HG03354 (cell line): Measurements from ENCODE around the gene STAG1.

Source experiments
- ATAC-seq: cut with Tn5 transposase; IDR thresholded peaks from one replicate; pipeline ENCODE4 v1.9.1; 2021; ENCODE audit warnings: mild to moderate bottlenecking; ENCODE audit not compliant: unreplicated experiment, poor library complexity, severe bottlenecking

The STAG1 gene

GRCh38 chr3:136297826-136298225 lies 454.4 kb downstream of the STAG1 start:
- no peak for ATAC-seq

DNA sequence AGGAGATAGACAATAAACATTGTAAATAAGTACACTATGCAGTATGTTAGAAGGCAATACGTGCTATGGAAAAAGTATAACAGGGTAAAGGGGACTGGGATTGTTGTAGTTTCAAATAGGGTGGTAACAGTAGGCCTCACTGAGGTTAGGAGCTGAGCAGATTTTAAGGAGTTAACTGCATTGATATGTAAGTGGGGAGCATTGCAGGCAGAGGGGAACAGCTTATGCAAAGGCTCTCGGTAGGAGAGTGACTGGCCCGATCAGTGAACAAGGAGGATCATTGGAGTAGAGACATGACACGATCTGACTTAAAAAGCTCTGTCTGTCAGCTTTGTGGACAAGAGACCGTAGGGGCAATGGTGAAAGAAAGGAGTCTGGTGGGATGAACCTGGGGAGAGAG lies 455.2 kb downstream of the STAG1 start:
- no peak for ATAC-seq

- ATAC-seq: no peak
These were observed 458.0 kb downstream of the STAG1 start for GRCh38 chr3:136294176-136294575.

DNA sequence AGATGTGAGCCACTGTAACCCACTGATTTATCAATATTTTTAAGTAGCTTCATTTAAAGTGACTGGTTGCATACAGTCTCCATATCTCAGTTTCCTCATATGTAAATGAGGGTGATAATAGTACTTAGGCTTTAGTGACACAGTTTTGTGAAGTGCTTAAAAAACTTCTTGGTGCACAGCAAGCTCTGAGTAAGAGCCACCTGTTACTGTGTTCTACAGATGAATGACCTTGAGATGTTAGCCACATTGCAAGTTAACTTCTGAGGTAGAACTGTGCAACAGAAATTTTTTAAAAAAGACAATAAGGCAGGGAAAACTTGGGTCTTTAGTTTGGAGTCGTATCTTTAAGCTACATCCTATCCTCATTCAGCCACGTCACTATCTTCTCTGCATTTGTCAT lies 458.9 kb downstream of the STAG1 start:
- no peak for ATAC-seq

DNA sequence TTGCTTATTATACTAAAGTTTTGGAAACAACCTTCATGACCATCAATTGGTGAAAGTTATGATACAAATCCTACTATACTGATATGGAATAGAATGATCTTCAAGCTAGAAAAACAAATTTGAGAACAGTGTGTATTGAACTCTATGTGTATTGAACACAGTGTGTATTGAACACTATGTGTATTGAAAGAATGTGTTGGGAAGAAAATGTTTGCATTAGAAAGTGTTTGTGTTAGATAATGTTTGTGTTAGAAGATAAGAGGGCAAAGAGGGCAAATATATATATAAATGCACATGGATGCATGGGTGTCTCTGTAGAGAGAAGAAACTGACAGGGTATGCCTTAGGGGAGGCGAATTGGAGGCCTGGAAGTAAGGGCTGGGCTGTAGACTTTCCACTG lies 459.7 kb downstream of the STAG1 start:
- ATAC-seq: no peak

DNA sequence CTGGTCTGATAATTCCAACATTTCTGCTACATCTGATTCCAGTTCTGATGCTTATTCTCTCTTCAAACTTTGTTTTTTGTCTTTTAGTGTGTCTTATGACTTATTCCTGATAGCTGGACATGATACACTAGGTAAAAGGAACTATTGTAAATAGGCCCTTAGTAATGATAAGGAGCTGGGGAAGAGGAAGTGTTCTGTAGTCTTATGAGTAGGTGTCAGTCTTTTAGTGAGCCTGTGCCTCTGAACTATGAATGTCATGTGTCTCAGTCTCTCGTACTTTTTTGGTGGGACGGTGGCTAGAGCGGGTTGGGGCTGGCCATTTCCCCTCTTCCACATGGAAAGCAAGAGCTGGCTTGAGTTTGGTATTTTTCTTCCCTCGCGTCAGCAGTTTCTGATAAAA lies 460.9 kb downstream of the STAG1 start:
- ATAC-seq: no peak
